ENCODE data around the gene LAMA3. TPM values are rescaled to one million over a fixed set of nuclear protein-coding genes. Genes with fewer than 3 reads are reported as not detected.

The LAMA3 gene
- total and polyA plus RNA-seq, 4 donors: 0.26 to 3.9 (median 0.37) TPM

DNA sequence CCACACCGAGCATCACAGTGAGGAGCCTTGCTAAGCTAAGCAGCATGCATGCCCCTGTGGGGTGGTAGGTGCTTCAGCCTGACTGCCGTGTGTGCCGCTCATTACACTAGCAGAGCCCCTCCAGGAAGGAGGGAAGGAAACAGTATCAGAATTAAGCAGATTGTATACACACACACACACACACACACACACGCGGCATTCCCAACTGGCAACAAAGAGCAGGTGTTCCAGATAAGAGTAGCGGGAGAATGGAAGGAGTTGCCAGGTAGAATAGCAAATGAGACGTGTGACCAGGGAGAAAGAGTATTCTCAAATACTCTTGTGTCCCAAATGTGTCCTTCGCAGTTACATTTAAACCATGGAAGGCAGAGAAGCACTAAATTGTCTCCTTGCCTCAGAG, 277.7 kb downstream of the LAMA3 start:
- H3K27ac ChIP-seq (ENCODE audit: low read depth in 1 of 2, low read length in 2 of 2): no peak overlapping the region
- H3K36me3 ChIP-seq (ENCODE audit: control insufficient read depth in 4 of 4, insufficient read depth in 3 of 4, low read depth in 1 of 4, low read length in 3 of 4): no peaks in the 10 kb centered on the region
- H3K27me3 ChIP-seq (ENCODE audit: control insufficient read depth in 4 of 4, insufficient read depth in 4 of 4, low read length in 3 of 4): no peaks in the 10 kb centered on the region
- no peaks in the 10 kb centered on the region for H3K9me3 ChIP-seq (ENCODE audit: control insufficient read depth in 4 of 4, low read length in 3 of 4)
- H3K4me1 ChIP-seq (ENCODE audit: control insufficient read depth in 4 of 4, insufficient read depth in 4 of 4, low read length in 3 of 4): peaks cover 5 to 24% (median 21%) of the 10 kb centered on the region in 4 donors
- 87% methylated on average over 8 of the region's 8 CpGs for WGBS
- no peak for DNase-seq (ENCODE audit: low spot score)
- TF ChIP-seq TAF1 (conservative IDR thresholded peaks at IDR 0.05) (no peak), RXRA (IDR thresholded peaks at IDR 0.05) (no peak), REST (IDR thresholded peaks at IDR 0.05) (no peak), MAX (IDR thresholded peaks at IDR 0.05) (no peak), ATF3 (IDR thresholded peaks at IDR 0.05) (no peak), GABPA (IDR thresholded peaks at IDR 0.05 in 1 of 2, conservative IDR thresholded peaks at IDR 0.05 in 1 of 2) (no peak), FOXA1 (IDR thresholded peaks at IDR 0.05) (no peak), EGR1 (IDR thresholded peaks at IDR 0.05; ENCODE audit: low read depth in 2 of 2) (no peak), RAD21 (IDR thresholded peaks at IDR 0.05) (no peak), JUND (IDR thresholded peaks at IDR 0.05) (no peak)
- TF ChIP-seq, protein P1, sequence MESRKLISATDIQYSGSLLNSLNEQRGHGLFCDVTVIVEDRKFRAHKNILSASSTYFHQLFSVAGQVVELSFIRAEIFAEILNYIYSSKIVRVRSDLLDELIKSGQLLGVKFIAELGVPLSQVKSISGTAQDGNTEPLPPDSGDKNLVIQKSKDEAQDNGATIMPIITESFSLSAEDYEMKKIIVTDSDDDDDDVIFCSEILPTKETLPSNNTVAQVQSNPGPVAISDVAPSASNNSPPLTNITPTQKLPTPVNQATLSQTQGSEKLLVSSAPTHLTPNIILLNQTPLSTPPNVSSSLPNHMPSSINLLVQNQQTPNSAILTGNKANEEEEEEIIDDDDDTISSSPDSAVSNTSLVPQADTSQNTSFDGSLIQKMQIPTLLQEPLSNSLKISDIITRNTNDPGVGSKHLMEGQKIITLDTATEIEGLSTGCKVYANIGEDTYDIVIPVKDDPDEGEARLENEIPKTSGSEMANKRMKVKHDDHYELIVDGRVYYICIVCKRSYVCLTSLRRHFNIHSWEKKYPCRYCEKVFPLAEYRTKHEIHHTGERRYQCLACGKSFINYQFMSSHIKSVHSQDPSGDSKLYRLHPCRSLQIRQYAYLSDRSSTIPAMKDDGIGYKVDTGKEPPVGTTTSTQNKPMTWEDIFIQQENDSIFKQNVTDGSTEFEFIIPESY (IDR thresholded peaks at IDR 0.05): no peak
- H3K4me3 ChIP-seq (ENCODE audit: low read depth in 1 of 3, low read length in 3 of 3): no peak overlapping the region
- no peak overlapping the region for H3K9ac ChIP-seq (ENCODE audit: low read depth in 1 of 2, low read length in 2 of 2)

GRCh38 chr18:23967321-23968089, 278.3 kb downstream of the LAMA3 start:
- H3K4me1 ChIP-seq (ENCODE audit: control insufficient read depth in 4 of 4, insufficient read depth in 4 of 4, low read length in 3 of 4): peaks cover 5 to 24% (median 21%) of the 10 kb centered on the region in 4 donors
- H3K9me3 ChIP-seq (ENCODE audit: control insufficient read depth in 4 of 4, low read length in 3 of 4): no peaks in the 10 kb centered on the region
- DNase-seq (ENCODE audit: low spot score): no peak
- H3K4me3 ChIP-seq (ENCODE audit: low read depth in 1 of 3, low read length in 3 of 3): no peak overlapping the region
- H3K27me3 ChIP-seq (ENCODE audit: control insufficient read depth in 4 of 4, insufficient read depth in 4 of 4, low read length in 3 of 4): no peaks in the 10 kb centered on the region
- H3K36me3 ChIP-seq (ENCODE audit: control insufficient read depth in 4 of 4, insufficient read depth in 3 of 4, low read depth in 1 of 4, low read length in 3 of 4): no peaks in the 10 kb centered on the region
- WGBS: 81% methylated on average over 9 of the region's 9 CpGs
- no peak overlapping the region for H3K27ac ChIP-seq (ENCODE audit: low read depth in 1 of 2, low read length in 2 of 2)
- TF ChIP-seq FOXA1 (IDR thresholded peaks at IDR 0.05): no peak
- no peak for TF ChIP-seq RXRA (IDR thresholded peaks at IDR 0.05)
- no peak for TF ChIP-seq SP1 (IDR thresholded peaks at IDR 0.05)
- H3K9ac ChIP-seq (ENCODE audit: low read depth in 1 of 2, low read length in 2 of 2): no peak overlapping the region
